ENCODE measurements around the gene TMOD4. TPM values are rescaled to one million over a fixed set of nuclear protein-coding genes. Genes with fewer than 3 reads are reported as not detected.

Gene TMOD4
- total RNA-seq (under 1 TPM in 4 of 6 donors, not detected in 2; 0.47 to 0.81 (median 0.56) TPM), polyA plus RNA-seq (not detected)

- Histone ChIP-seq H3K4me1 (no peaks in the 10 kb centered on the region), H3K4me3 (no peak within 1 kb of the TSS), H3K27ac (no peak within 1 kb of the TSS), H3K36me3 (peaks cover 0 to 36% (median 12%) of the 10 kb centered on the region in 3 donors), H3K9me3 (no peaks in the 10 kb centered on the region), H3K27me3 (no peaks in the 10 kb centered on the region)
- intact Hi-C loops (cut with DNase I), result no loop called here
- DNase-seq (no peak), ATAC-seq (peak in 3 of 4 donors; percentile 49 to 71 (median 60)), FAIRE-seq (no peak)
- WGBS, 2 donors, result 54 to 61% methylated on average over 4 of the region's 4 CpGs
- TF ChIP-seq CTCF (IDR thresholded peaks at IDR 0.05), result peak in 1 of 4 donors; percentile 30
Observed at GRCh38 chr1:151175863-151176262, at the start of gene TMOD4. Gene TMOD4 (minus strand): TSS chr1:151175981. CDS start chr1:151174875, 1,106 bp downstream.

GRCh38 chr1:151222130-151222529 lies 46.3 kb upstream of the TMOD4 start:
- Histone ChIP-seq H3K4me3 (no peak overlapping the region), H3K27ac (no peak overlapping the region), H3K27me3 (no peaks in the 10 kb centered on the region), H3K9me3 (no peaks in the 10 kb centered on the region), H3K4me1 (peaks cover 0 to 3% (median under 1%) of the 10 kb centered on the region in 3 donors), H3K36me3 (peaks cover 0 to 4% (median under 1%) of the 10 kb centered on the region in 3 donors)
- FAIRE-seq (no peak), ATAC-seq (no peak), DNase-seq (no peak)
- intact Hi-C loops (cut with DNase I), result no loop called here
- 82 to 89% methylated on average over 4 of the region's 4 CpGs for WGBS, 2 donors
- no peak for TF ChIP-seq CTCF (IDR thresholded peaks at IDR 0.05)

- no peak for DNase-seq
- no peak for FAIRE-seq
- no peak for ATAC-seq
Observed at GRCh38 chr1:151221616-151222015, 45.8 kb upstream of the TMOD4 start.

GRCh38 chr1:151213560-151213959 lies 37.8 kb upstream of the TMOD4 start:
- Histone ChIP-seq H3K9me3 (no peaks in the 10 kb centered on the region), H3K27me3 (no peaks in the 10 kb centered on the region), H3K4me1 (peaks cover 0 to 8% (median 6%) of the 10 kb centered on the region in 3 donors), H3K27ac (no peak overlapping the region), H3K36me3 (no peaks in the 10 kb centered on the region), H3K4me3 (no peak overlapping the region)
- intact Hi-C loops (cut with DNase I), result no loop called here
- TF ChIP-seq CTCF (IDR thresholded peaks at IDR 0.05), result no peak
- 21 to 41% methylated on average over 2 of the region's 2 CpGs for WGBS, 2 donors
- ATAC-seq (no peak), DNase-seq (no peak), FAIRE-seq (no peak)

More at GRCh38 chr1:151221616-151222015, 45.8 kb upstream of the TMOD4 start:
- Histone ChIP-seq H3K36me3 (peaks cover 0 to 4% (median 0%) of the 10 kb centered on the region in 3 donors), H3K27me3 (no peaks in the 10 kb centered on the region), H3K4me3 (no peak overlapping the region), H3K9me3 (no peaks in the 10 kb centered on the region), H3K4me1 (peaks cover 0 to 6% (median 4%) of the 10 kb centered on the region in 3 donors), H3K27ac (no peak overlapping the region)
- 86 to 90% methylated on average over 1 of the region's 1 CpG for WGBS, 2 donors
- intact Hi-C loops (cut with DNase I), result no loop called here
- TF ChIP-seq CTCF (IDR thresholded peaks at IDR 0.05), result no peak

GRCh38 chr1:151211972-151212705 lies 36.4 kb upstream of the TMOD4 start:
- Histone ChIP-seq H3K27ac (no peak overlapping the region), H3K4me1 (peaks cover 0 to 7% (median 3%) of the 10 kb centered on the region in 3 donors), H3K4me3 (no peak overlapping the region), H3K36me3 (peaks cover 0 to 8% (median 0%) of the 10 kb centered on the region in 3 donors), H3K27me3 (no peaks in the 10 kb centered on the region), H3K9me3 (no peaks in the 10 kb centered on the region)
- intact Hi-C loops (cut with DNase I), result no loop called here
- no peak for TF ChIP-seq CTCF (IDR thresholded peaks at IDR 0.05)
- ATAC-seq (no peak), FAIRE-seq (no peak), DNase-seq (no peak)
- 88% methylated on average over 15 of the region's 15 CpGs for WGBS, 2 donors

Measured in pancreas (tissue), 10 donors.